GM18858 (cell line): ENCODE results near the gene KATNAL2.
"Not testable (repeated sequence)": the region's sequence is repeated elsewhere in the genome, so short reads cannot be mapped to it uniquely, and the experiment has no call there.

ENCODE experiments used
- ATAC-seq: cut with Tn5 transposase; IDR thresholded peaks from one replicate; pipeline ENCODE4 v1.9.1; 2021; ENCODE audit not compliant: unreplicated experiment

Gene KATNAL2

DNA sequence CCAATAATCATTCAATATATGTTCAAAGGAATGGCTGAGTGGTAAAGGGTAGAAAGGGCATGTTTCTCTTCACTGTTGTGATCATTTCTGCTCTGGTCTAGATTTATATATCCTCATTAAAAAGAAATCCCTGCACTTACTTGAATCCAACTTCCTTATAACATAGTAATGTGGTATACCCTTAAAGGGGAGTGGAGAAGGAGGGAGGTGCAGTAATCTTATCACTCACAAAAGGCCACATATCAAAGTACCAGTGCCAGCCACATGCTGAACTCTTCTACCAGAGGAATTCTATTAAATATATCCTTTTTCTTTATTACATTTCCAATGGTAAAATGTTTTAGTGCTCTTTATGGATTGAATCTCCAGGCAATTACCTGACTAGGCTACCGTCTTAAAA lies 3.3 kb downstream of the KATNAL2 start:
- no peak for ATAC-seq

DNA sequence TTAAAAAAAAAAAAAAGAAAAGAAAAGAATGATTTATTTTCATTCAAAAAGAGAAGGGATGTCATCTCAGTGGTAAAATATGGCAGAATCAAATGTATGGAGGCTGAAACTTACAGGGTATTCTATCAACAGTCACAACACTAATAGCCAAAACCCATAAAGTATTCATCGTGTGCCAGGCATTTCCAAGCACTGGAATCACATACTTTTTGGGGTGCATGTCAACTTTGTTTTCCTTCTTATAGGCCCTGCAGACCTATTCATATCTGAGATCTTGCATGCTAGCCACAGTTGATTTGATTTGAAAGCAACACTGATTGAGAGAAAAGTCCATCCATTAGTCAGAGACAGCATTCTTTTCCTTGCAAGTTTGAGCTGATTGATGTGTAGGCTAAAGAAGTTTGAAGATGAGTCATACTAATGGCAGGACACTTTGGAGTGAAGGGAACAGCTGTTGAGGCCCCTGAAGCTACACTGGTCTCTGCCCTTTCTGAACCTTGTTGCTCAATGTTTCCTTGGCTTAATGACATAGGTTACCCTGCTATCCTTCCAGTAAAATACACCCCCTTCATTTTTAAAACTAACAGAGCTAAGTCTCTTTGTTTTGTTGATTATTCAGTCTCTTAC lies 22.0 kb downstream of the KATNAL2 start:
- ATAC-seq, result no peak

GRCh38 chr18:46939998-46940571 lies 22.7 kb downstream of the KATNAL2 start:
- ATAC-seq, result no peak

DNA sequence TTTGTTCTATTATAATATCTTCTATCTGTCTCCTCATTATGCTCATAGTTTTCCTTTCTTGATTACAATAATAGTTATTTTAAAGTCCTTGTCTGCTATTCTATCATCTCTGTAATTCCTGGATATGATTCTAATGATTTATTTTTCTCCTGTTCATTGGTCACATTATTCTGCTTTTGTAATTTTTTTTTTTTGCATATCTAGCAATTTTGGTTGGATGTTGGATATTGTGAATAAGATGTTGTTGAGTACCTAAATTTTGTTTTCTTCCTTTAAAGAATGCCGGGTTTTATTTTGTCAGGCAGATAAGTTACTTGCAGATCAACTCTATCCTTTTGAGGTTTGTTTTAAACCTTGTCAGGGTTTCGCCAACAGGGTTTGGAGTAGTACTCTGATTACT lies 25.2 kb downstream of the KATNAL2 start:
- ATAC-seq, result no peak

DNA sequence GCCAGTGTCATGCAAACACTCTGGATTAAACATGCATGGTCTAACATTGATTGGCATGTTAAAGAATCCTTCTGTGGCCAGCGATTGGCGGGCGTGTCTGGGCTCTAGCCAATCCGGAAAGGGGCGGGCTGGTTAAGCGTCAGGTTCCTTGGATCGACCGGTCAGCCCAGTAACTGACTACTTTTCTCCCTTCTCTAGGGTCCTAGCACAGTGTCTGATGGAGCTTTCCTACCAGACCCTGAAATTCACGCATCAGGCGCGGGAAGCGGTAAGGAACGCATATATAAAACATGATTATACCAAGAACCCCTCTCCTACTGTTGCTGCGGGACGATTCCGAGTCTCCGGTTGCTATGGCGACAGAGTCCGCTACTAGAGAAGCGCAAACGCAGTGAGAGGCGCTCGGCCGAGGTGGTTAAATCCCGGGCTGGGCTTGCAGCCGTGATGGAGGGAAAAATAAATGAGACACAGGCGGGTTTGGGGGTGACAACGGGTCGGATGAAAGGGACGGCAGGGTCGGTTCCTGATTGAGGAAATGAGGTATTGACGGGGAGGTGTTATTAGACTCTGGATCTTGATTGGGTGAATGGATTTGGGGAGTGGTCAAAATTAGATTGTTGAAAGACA lies 29.4 kb downstream of the KATNAL2 start:
- ATAC-seq, result peak; percentile 81

DNA sequence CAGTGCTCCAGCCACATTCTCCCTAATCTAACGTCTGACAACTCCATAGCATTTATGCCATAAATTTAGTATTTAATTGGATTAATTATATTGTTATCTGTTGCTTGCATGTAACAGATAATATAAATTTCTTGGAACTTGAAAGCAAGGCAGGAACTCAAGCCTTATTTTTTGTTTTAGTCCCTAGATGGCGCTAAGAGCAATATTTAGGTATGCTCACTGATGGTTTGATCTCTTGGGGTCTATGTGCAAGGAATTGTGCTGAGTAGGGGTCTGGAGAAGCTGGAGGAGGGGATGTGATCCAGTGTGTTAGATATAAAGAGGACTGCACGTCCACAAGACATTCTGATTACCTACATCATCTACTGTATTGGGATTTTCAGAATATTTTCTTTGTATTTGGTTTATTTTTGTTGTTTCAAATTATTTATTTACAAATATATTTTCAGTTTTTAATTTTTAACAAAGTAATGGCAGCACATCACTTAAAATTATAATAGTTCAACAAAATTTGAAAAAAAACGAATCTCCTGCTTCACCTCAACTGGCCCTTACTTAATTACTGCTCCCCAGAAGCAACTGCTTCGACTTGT lies 32.8 kb downstream of the KATNAL2 start:
- ATAC-seq, result no peak

DNA sequence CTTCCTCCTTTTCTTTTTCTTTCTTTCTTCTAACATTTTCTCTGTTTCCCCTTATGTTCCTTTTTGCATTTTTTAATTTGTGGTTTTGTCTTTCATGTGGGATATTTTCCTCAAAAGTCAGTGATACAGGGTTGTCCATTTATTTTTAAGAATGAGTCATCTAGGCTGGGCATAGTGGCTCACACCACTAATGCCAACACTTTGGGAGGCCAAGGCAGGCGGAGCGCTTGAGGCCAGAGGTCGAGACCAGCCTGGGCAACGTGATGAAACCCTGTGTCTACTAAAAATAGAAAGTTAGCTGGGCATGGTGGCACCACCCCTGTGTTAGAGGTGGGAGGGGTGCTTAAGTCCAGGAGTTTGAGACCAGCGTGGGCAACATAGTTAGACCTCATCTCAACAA lies 35.8 kb downstream of the KATNAL2 start:
- no peak for ATAC-seq

GRCh38 chr18:46958209-46958608 lies 40.8 kb downstream of the KATNAL2 start:
- no peak for ATAC-seq

GRCh38 chr18:46963656-46964578 lies 46.5 kb downstream of the KATNAL2 start:
- ATAC-seq, result not testable (repeated sequence)

GRCh38 chr18:46964579-46965293 lies 47.3 kb downstream of the KATNAL2 start:
- not testable (repeated sequence) for ATAC-seq

- not testable (repeated sequence) for ATAC-seq
Observed at GRCh38 chr18:46966266-46966665, 48.9 kb downstream of the KATNAL2 start.

GRCh38 chr18:46969551-46969950 lies 52.1 kb downstream of the KATNAL2 start:
- ATAC-seq, result not testable (repeated sequence)

GRCh38 chr18:47019870-47020269 lies 102.5 kb downstream of the KATNAL2 start:
- not testable (repeated sequence) for ATAC-seq

DNA sequence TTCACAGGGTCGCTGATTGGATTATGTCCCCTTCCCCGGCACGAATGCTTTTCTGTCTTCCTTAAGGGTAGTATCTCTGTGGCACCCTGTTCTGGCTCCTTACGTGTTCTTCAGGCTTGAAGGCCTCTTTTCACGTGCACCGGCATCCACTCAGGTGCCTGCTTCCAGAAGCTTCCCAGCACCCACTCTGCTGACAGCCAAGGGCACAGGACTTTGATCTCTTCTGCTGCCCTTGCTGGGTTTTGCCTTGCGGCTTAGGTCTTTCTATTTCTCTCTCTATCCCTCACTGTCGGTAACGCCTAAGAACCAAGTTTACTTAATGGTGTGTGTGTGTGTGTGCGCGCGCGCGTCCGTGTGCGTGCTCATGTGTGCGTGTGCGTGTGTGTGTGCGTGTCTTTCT lies 103.4 kb downstream of the KATNAL2 start:
- ATAC-seq, result not testable (repeated sequence)

GRCh38 chr18:47022821-47023220 lies 105.4 kb downstream of the KATNAL2 start:
- not testable (repeated sequence) for ATAC-seq

DNA sequence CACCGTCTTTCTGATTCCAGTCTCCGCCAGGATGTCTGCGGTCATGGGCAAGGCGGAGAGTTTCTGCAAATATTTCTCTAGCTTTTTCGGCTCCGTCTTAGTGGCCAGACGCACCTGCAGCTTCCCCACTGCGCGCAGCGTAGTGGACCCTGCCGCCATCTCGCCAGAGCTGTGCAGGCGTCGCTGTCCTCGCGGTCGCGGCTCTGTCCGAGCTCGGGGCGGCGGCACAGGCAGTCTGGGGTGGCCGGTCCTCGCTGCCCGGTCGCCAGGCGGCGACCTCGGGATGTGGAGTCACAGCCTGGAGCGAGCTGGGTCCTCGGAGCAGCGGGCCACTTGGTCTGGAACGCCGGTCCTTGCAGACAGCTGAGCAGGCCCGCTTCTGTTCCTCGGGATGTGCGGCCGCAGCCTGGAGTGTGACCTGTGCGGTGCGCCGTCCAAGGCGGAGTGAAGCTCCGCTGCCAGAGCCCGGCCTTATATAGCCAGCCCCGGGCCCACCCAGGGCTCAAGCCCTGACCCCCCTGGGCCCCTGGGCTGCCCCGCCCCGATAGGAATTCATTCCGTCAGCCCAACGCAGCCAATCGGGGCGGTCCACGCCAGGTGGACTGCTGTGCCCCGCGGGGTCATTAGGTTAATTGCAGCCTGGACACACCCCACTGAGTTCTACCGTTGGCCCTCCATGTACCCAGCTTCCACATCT lies 106.5 kb downstream of the KATNAL2 start:
- not testable (repeated sequence) for ATAC-seq

DNA sequence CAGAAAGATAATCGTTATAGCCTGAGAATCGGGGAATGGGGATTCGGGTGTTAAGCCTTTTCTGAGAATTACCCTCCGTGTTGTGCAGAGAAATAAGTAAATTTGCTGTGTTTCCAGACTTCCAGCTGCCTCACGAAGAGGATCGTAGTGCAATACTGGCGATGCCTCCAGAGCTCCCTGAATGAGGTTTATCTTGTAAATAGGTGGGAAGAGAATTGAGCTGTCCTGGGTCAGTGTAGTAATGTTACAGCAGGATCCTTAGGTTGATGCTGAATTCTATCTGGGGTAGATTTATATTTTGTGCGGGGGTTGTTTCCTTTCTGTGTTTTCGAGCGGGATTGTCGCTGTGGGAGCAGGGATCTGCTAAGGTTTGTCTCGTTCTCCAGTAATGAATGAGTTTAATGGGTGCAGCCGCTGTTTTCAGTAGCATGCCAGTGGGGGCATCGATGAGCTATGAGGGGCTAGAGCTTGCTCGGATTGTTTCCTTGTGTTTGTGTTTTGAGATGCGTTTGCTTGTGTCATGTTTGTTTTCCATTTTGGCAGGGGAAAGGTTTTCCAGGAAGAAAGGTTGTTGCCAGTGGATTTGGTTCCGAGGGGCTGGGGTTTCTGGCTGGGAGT lies 108.3 kb downstream of the KATNAL2 start:
- not testable (repeated sequence) for ATAC-seq

DNA sequence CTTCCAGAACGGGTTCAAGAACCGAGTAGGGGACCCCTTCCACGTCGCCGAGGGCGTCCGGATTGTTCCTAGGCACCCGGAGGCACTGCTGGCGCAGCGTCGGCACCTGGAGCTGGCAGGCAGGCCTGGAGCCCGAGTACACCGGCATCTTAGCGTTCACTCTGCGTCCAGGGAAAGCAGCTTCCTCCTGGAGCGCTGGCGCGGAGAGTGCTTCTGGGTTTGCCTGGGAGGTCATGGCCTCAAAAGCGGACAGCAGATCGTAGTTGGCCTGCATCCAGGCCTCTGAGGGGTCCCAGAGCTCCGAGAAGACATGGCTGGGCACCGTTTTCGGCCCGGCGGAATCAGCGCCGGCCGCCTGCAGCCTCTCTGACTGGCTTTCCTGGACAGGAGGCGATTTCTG lies 111.3 kb downstream of the KATNAL2 start:
- not testable (repeated sequence) for ATAC-seq

DNA sequence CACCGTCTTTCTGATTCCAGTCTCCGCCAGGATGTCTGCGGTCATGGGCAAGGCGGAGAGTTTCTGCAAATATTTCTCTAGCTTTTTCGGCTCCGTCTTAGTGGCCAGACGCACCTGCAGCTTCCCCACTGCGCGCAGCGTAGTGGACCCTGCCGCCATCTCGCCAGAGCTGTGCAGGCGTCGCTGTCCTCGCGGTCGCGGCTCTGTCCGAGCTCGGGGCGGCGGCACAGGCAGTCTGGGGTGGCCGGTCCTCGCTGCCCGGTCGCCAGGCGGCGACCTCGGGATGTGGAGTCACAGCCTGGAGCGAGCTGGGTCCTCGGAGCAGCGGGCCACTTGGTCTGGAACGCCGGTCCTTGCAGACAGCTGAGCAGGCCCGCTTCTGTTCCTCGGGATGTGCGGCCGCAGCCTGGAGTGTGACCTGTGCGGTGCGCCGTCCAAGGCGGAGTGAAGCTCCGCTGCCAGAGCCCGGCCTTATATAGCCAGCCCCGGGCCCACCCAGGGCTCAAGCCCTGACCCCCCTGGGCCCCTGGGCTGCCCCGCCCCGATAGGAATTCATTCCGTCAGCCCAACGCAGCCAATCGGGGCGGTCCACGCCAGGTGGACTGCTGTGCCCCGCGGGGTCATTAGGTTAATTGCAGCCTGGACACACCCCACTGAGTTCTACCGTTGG lies 112.4 kb downstream of the KATNAL2 start:
- not testable (repeated sequence) for ATAC-seq
